BLaER1 treated with 17β-estradiol and CSF1 and Interleukin-3, amounts not matched to agents 10 nM and 100 nM (cell line): ENCODE data around the gene STAP2.
"Not testable (repeated sequence)": the region's sequence is repeated elsewhere in the genome, so short reads cannot be mapped to it uniquely, and the experiment has no call there.

ENCODE experiments used
- H3K27ac ChIP-seq, 11 experiments: shearing (Covaris generic); formaldehyde crosslinking; 2 replicates each; pipeline ENCODE4 v1.8.1; 2022
- H3K27me3 ChIP-seq, 11 experiments: shearing (Covaris generic); formaldehyde crosslinking; 2 replicates each; pipeline ENCODE4 v1.8.1; 2022
- H3K36me3 ChIP-seq, 11 experiments: shearing (Covaris generic); formaldehyde crosslinking; 2 replicates each; pipeline ENCODE4 v1.8.1; 2022
- H3K4me1 ChIP-seq, 10 experiments: shearing (Covaris generic); formaldehyde crosslinking; 2 replicates each; pipeline ENCODE4 v1.8.1; 2022
- H3K4me2 ChIP-seq, 11 experiments: shearing (Covaris generic); formaldehyde crosslinking; 2 replicates each; pipeline ENCODE4 v1.8.1; 2022
- H3K4me3 ChIP-seq, 10 experiments: shearing (Covaris generic); formaldehyde crosslinking; 2 replicates each; pipeline ENCODE4 v1.8.1; 2022
- H3K9ac ChIP-seq, 11 experiments: shearing (Covaris generic); formaldehyde crosslinking; 2 replicates each; pipeline ENCODE4 v1.8.1; 2022
- H3K9me3 ChIP-seq, 11 experiments: shearing (Covaris generic); formaldehyde crosslinking; replicated peaks in 1 of 11; 2 replicates each; pipeline ENCODE4 v1.8.1; 2022
- H4K20me1 ChIP-seq, 11 experiments: shearing (Covaris generic); formaldehyde crosslinking; 2 replicates each; pipeline ENCODE4 v1.8.1; 2022
- Cebpa-rat ChIP-seq, 11 experiments: shearing (Covaris generic); IDR thresholded peaks; 2 replicates each; pipeline ENCODE4 v1.8.1; 2022

Gene STAP2

GRCh38 chr19:4345342-4346019 lies 6.9 kb upstream of the STAP2 start:
- no peak overlapping the region for H3K27ac ChIP-seq
- H3K4me3 ChIP-seq: no peak overlapping the region
- peaks cover 24 to 47% (median 36%) of the 10 kb centered on the region in 11 experiments for H3K36me3 ChIP-seq
- no peak overlapping the region; a peak in 1 of 22 replicates for H3K4me2 ChIP-seq
- no peaks in the 10 kb centered on the region for H3K9me3 ChIP-seq
- no peak for TF ChIP-seq Cebpa-rat (IDR thresholded peaks at IDR 0.05)
- H3K9ac ChIP-seq: no peak overlapping the region
- H3K27me3 ChIP-seq: no peaks in the 10 kb centered on the region
- peaks cover 16 to 28% (median 18%) of the 10 kb centered on the region in 10 experiments for H3K4me1 ChIP-seq
- peaks cover 0 to 20% (median 0%) of the 10 kb centered on the region in 11 experiments; a peak in 6 of 22 replicates for H4K20me1 ChIP-seq

GRCh38 chr19:4343370-4344307 lies 5.0 kb upstream of the STAP2 start, which contains the start of gene MPND:
Gene MPND (plus strand): TSS chr19:4343562. CDS start chr19:4343594, 32 bp downstream.
- H4K20me1 ChIP-seq: peaks cover 0 to 20% (median 0%) of the 10 kb centered on the region in 11 experiments; a peak in 5 of 22 replicates
- peaks cover 18 to 31% (median 25%) of the 10 kb centered on the region in 11 experiments for H3K36me3 ChIP-seq
- H3K4me3 ChIP-seq: peak within 1 kb of the TSS; percentile 61 to 82 (median 70)
- H3K9me3 ChIP-seq: no peaks in the 10 kb centered on the region
- H3K4me1 ChIP-seq: peaks cover 21 to 34% (median 24%) of the 10 kb centered on the region in 10 experiments
- peak within 1 kb of the TSS; percentile 72 to 89 (median 84) for H3K9ac ChIP-seq
- H3K4me2 ChIP-seq: peak within 1 kb of the TSS; percentile 92 to 100 (median 99)
- TF ChIP-seq Cebpa-rat (IDR thresholded peaks at IDR 0.05): no peak
- no peaks in the 10 kb centered on the region for H3K27me3 ChIP-seq
- H3K27ac ChIP-seq: peak within 1 kb of the TSS; percentile 25 to 89 (median 84); a peak in 21 of 22 replicates

GRCh38 chr19:4342615-4343369 lies 4.2 kb upstream of the STAP2 start:
- no peaks in the 10 kb centered on the region for H3K9me3 ChIP-seq
- H3K27ac ChIP-seq: peak overlapping the region; percentile 25 to 89 (median 84); a peak in 21 of 22 replicates
- H3K9ac ChIP-seq: peak overlapping the region; percentile 72 to 89 (median 84)
- H3K4me1 ChIP-seq: peaks cover 28 to 42% (median 31%) of the 10 kb centered on the region in 10 experiments
- no peaks in the 10 kb centered on the region for H3K27me3 ChIP-seq
- no peak for TF ChIP-seq Cebpa-rat (IDR thresholded peaks at IDR 0.05)
- H4K20me1 ChIP-seq: peaks cover 0 to 20% (median 0%) of the 10 kb centered on the region in 11 experiments; a peak in 5 of 22 replicates
- peaks cover 14 to 24% (median 17%) of the 10 kb centered on the region in 11 experiments for H3K36me3 ChIP-seq
- peak overlapping the region; percentile 61 to 82 (median 70) for H3K4me3 ChIP-seq
- peak overlapping the region; percentile 80 to 100 (median 96) for H3K4me2 ChIP-seq

GRCh38 chr19:4342314-4342614 lies 3.6 kb upstream of the STAP2 start:
- H4K20me1 ChIP-seq: peaks cover 0 to 20% (median 0%) of the 10 kb centered on the region in 11 experiments; a peak in 5 of 22 replicates
- H3K4me1 ChIP-seq: peaks cover 30 to 46% (median 34%) of the 10 kb centered on the region in 10 experiments
- H3K27ac ChIP-seq: peak overlapping the region; percentile 25 to 89 (median 84); a peak in 20 of 22 replicates
- H3K4me2 ChIP-seq: peak overlapping the region; percentile 80 to 98 (median 91)
- H3K9ac ChIP-seq: peak overlapping the region; percentile 72 to 89 (median 84)
- peaks cover 10 to 19% (median 16%) of the 10 kb centered on the region in 11 experiments; a peak in 21 of 22 replicates for H3K36me3 ChIP-seq
- H3K4me3 ChIP-seq: peak overlapping the region; percentile 56 to 74 (median 64)
- H3K9me3 ChIP-seq: no peaks in the 10 kb centered on the region
- H3K27me3 ChIP-seq: no peaks in the 10 kb centered on the region
- TF ChIP-seq Cebpa-rat (IDR thresholded peaks at IDR 0.05): no peak

GRCh38 chr19:4337906-4338440 lies 654 bp downstream of the STAP2 start:
- Histone ChIP-seq H4K20me1 (no peaks in the 10 kb centered on the region), H3K27me3 (no peaks in the 10 kb centered on the region), H3K4me1 (peaks cover 21 to 31% (median 24%) of the 10 kb centered on the region in 10 experiments), H3K9me3 (peaks cover 0 to 6% (median 0%) of the 10 kb centered on the region in 11 experiments; a peak in 4 of 22 replicates), H3K9ac (peak overlapping the region; percentile 71 to 85 (median 78)), H3K4me2 (peak overlapping the region; percentile 79 to 98 (median 92)), H3K36me3 (peaks cover 0 to 16% (median 0%) of the 10 kb centered on the region in 11 experiments; a peak in 7 of 22 replicates), H3K27ac (peak overlapping the region; percentile 62 to 86 (median 76); a peak in 20 of 22 replicates), H3K4me3 (peak overlapping the region; percentile 37 to 68 (median 56); a peak in 19 of 20 replicates)
- no peak for TF ChIP-seq Cebpa-rat (IDR thresholded peaks at IDR 0.05)

GRCh38 chr19:4334929-4335570 lies 3.6 kb downstream of the STAP2 start:
- no peak for TF ChIP-seq Cebpa-rat (IDR thresholded peaks at IDR 0.05)
- Histone ChIP-seq H3K4me2 (no peak overlapping the region; a peak in 1 of 22 replicates), H3K4me3 (no peak overlapping the region), H4K20me1 (no peaks in the 10 kb centered on the region), H3K27ac (no peak overlapping the region), H3K36me3 (peaks cover 0 to 16% (median 0%) of the 10 kb centered on the region in 11 experiments; a peak in 7 of 22 replicates), H3K9me3 (peaks cover 0 to 6% (median 0%) of the 10 kb centered on the region in 11 experiments; a peak in 4 of 22 replicates), H3K4me1 (peaks cover 13 to 21% (median 16%) of the 10 kb centered on the region in 10 experiments), H3K27me3 (no peaks in the 10 kb centered on the region), H3K9ac (no peak overlapping the region)

GRCh38 chr19:4329858-4330257 lies 8.8 kb downstream of the STAP2 start:
- H3K4me3 ChIP-seq: no peak overlapping the region
- no peaks in the 10 kb centered on the region; a peak in 1 of 22 replicates for H4K20me1 ChIP-seq
- peaks cover 0 to 9% (median 0%) of the 10 kb centered on the region in 11 experiments; a peak in 8 of 22 replicates for H3K9me3 ChIP-seq
- peaks cover 9 to 25% (median 16%) of the 10 kb centered on the region in 10 experiments; a peak in 18 of 20 replicates for H3K4me1 ChIP-seq
- peaks cover 4 to 12% (median 6%) of the 10 kb centered on the region in 11 experiments; a peak in 15 of 22 replicates for H3K27me3 ChIP-seq
- H3K36me3 ChIP-seq: peaks cover 0 to 13% (median 0%) of the 10 kb centered on the region in 11 experiments; a peak in 7 of 22 replicates
- no peak overlapping the region for H3K9ac ChIP-seq
- H3K4me2 ChIP-seq: no peak overlapping the region; a peak in 1 of 22 replicates
- TF ChIP-seq Cebpa-rat (IDR thresholded peaks at IDR 0.05): no peak
- H3K27ac ChIP-seq: no peak overlapping the region

- peak overlapping the region; percentile 49 to 77 (median 70) for H3K4me3 ChIP-seq
- H3K4me2 ChIP-seq: peak overlapping the region; percentile 74 to 98 (median 91)
- H4K20me1 ChIP-seq, H3K36me3 ChIP-seq, H3K9me3 ChIP-seq: not testable (repeated sequence)
- H3K27me3 ChIP-seq: peaks cover 4 to 12% (median 6%) of the 10 kb centered on the region in 11 experiments; a peak in 15 of 22 replicates
- H3K27ac ChIP-seq: peak overlapping the region in 9 of 11 experiments; percentile 59 to 89 (median 85); a peak in 20 of 22 replicates
- H3K9ac ChIP-seq: peak overlapping the region; percentile 26 to 88 (median 78); a peak in 21 of 22 replicates
- H3K4me1 ChIP-seq: peaks cover 9 to 25% (median 16%) of the 10 kb centered on the region in 10 experiments; a peak in 18 of 20 replicates
These were observed 9.5 kb downstream of the STAP2 start for GRCh38 chr19:4328991-4329681.
